HG03378 (cell line): ENCODE data around the gene STEAP1.

Source experiments
- ATAC-seq: cut with Tn5 transposase; IDR thresholded peaks from one replicate; pipeline ENCODE4 v1.9.1; 2021; ENCODE audit warnings: mild to moderate bottlenecking, moderate library complexity; ENCODE audit not compliant: unreplicated experiment

The STEAP1 gene

DNA sequence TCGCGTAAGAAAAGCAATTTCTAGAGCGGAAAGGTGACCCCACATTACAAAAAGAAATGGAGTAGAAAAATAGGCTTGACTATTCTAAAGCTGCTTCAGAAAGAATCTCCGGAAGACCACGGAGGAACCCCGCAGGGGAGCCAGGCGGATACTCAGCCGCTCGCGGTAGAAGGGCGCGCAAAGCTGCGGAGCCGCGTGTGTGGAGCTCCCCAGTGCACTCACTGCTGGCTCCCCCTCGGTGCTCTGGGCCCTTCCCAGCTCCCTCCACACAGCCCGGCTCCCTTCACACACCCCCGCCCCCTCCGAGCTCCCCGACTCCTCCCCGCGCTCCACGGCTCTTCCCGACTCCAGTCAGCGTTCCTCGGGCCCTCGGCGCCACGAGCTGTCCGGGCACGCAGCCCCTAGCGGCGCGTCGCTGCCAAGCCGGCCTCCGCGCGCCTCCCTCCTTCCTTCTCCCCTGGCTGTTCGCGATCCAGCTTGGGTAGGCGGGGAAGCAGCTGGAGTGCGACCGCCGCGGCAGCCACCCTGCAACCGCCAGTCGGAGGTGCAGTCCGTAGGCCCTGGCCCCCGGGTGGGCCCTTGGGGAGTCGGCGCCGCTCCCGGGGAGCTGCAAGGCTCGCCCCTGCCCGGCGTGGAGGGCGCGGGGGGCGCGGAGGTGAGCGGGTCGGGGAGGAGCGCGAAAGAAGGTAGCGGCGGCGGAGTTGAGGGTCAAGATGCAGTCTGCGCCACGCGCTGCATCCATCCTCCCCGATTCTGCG is 57.3 kb downstream of the STEAP1 start, which contains the start of gene STEAP2:
STEAP2 (plus strand) TSS at position 350 of the 758 bp plus-strand sequence. CDS start 13,343 bp downstream, outside the sequence.
- ATAC-seq = peak; percentile 69

DNA sequence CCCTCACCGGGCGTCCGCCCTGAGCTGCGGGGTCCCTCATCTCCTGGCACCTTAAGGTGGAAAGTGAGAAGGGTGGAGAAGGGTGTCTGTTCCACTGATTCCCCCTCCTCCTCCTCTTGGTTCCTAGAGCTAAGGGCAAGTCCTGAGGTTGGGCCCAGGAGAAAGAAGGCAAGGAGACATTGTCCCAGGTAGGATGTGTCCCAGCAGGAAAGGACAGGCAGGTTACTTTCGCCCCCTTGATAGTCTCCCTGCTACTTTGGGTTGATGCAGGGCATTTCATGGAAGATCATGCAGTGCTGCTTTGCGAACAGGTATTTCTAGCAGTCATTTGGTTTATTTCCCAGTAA is 57.9 kb downstream of the STEAP1 start:
- ATAC-seq = no peak

DNA sequence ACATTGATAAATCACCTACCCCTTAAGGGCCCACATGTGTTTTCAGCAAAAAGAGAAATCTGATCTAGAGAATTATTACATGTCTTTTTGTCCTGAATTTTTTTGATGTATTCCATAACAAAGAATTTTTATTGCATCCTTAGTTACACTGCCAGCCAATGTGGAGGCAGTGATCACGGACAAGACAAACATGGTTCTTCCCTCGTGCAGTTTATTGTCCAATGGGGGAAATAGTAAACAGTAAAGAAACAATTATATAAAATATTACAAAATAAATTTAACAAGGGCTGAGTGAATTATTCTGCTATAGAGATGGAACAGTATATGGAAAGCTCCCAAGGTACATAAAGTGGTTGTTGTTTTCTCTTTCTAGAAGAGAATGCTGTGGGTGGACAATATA is 59.3 kb downstream of the STEAP1 start:
- ATAC-seq = no peak
